CD14-positive monocyte (primary cell): ENCODE data around the gene IFT74. TPM values are rescaled to one million over a fixed set of nuclear protein-coding genes. Genes with fewer than 3 reads are reported as not detected.

Source experiments
- DNase-seq, 3 donors: peaks; one replicate each; pipeline ENCODE4 v3.0.0-alpha.2; 2011 to 2022
- H2AFZ ChIP-seq: 2 replicates; pipeline ENCODE4 v1.6.0; 2012; ENCODE audit warnings: mild to moderate bottlenecking, low read depth, low read length, inconsistent platforms; ENCODE audit not compliant: insufficient read depth, poor library complexity, severe bottlenecking
- H3K27ac ChIP-seq, 2 donors: 1 replicate in 1 of 2; 2 replicates in 1 of 2; pipeline ENCODE4 v1.5.1; 2012 to 2013; ENCODE audit warnings: low read length in 2 of 2, control low read depth in 1 of 2, inconsistent platforms in 1 of 2, low read depth in 1 of 2, mild to moderate bottlenecking in 1 of 2
- H3K27me3 ChIP-seq, 2 donors: one replicate each; pipeline versions ENCODE4 v1.6.0 to v1.6.1; 2011 to 2013; ENCODE audit warnings: low read length in 2 of 2; ENCODE audit not compliant: control insufficient read depth in 2 of 2, insufficient read depth in 2 of 2
- H3K36me3 ChIP-seq, 2 donors: replicated peaks in 1 of 2; 1 replicate in 1 of 2; 2 replicates in 1 of 2; pipeline versions ENCODE4 v1.5.1 to v1.6.1; 2012 to 2013; ENCODE audit warnings: low read length in 2 of 2, control low read depth in 1 of 2, inconsistent platforms in 1 of 2, mild to moderate bottlenecking in 1 of 2; ENCODE audit not compliant: insufficient read depth in 2 of 2, control insufficient read depth in 1 of 2
- H3K4me1 ChIP-seq, 2 donors: 1 replicate in 1 of 2; 2 replicates in 1 of 2; pipeline versions ENCODE4 v1.5.1 to v1.6.1; 2012 to 2013; ENCODE audit warnings: low read length in 2 of 2, control low read depth in 1 of 2, inconsistent platforms in 1 of 2, mild to moderate bottlenecking in 1 of 2, moderate library complexity in 1 of 2; ENCODE audit not compliant: insufficient read depth in 2 of 2, control insufficient read depth in 1 of 2
- H3K4me2 ChIP-seq: replicated peaks from 2 replicates; pipeline ENCODE3; 2012; ENCODE audit warnings: low read length, moderate library complexity, mild to moderate bottlenecking; ENCODE audit not compliant: poor library complexity, severe bottlenecking; ENCODE audit errors: extremely low read depth
- H3K4me3 ChIP-seq, 3 experiments: fragments of 200-600 bp in 1 of 3; sonication (generic) in 1 of 3; replicated peaks in 1 of 3; 1 replicate in 2 of 3; 2 replicates in 1 of 3; pipeline ENCODE4 v1.5.1; 2011 to 2013; ENCODE audit warnings: low read length in 3 of 3, mild to moderate bottlenecking in 3 of 3, control low read depth in 2 of 3, low read depth in 2 of 3, inconsistent platforms in 1 of 3, moderate library complexity in 1 of 3
- H3K79me2 ChIP-seq: 2 replicates; pipeline ENCODE4 v1.6.0; 2012; ENCODE audit warnings: mild to moderate bottlenecking, control low read depth, inconsistent platforms, low read length, moderate library complexity; ENCODE audit not compliant: insufficient read depth
- H3K9ac ChIP-seq: 2 replicates; pipeline ENCODE4 v1.6.0; 2017; ENCODE audit warnings: low read length, mild to moderate bottlenecking; ENCODE audit not compliant: insufficient read depth, poor library complexity, severe bottlenecking
- H3K9me3 ChIP-seq, 2 donors: replicated peaks in 1 of 2; 1 replicate in 1 of 2; 2 replicates in 1 of 2; pipeline versions ENCODE4 v1.5.1 to v1.6.1; 2012 to 2013; ENCODE audit warnings: low read length in 2 of 2, control low read depth in 1 of 2; ENCODE audit not compliant: control insufficient read depth in 1 of 2, insufficient read depth in 1 of 2
- H4K20me1 ChIP-seq: 2 replicates; pipeline ENCODE4 v1.6.0; 2012; ENCODE audit warnings: mild to moderate bottlenecking, low read length, control low read depth, moderate library complexity; ENCODE audit not compliant: insufficient read depth
- H3K27ac Mint-ChIP-seq, 7 donors: one replicate each; pipeline ENCODE4 v1.8.0; 2020; ENCODE audit warnings: mild to moderate bottlenecking in 7 of 7, mixed read lengths in 7 of 7, moderate library complexity in 6 of 7, inconsistent platforms in 2 of 7
- H3K27me3 Mint-ChIP-seq, 3 donors: one replicate each; pipeline ENCODE4 v1.8.0; 2021 to 2022; ENCODE audit warnings: low read depth in 3 of 3, mild to moderate bottlenecking in 3 of 3, mixed read lengths in 3 of 3, moderate library complexity in 3 of 3, inconsistent platforms in 1 of 3
- H3K36me3 Mint-ChIP-seq, 2 donors: one replicate each; pipeline ENCODE4 v1.8.0; 2020; ENCODE audit warnings: mixed read lengths in 2 of 2, inconsistent platforms in 1 of 2, mild to moderate bottlenecking in 1 of 2
- H3K4me1 Mint-ChIP-seq: one replicate; pipeline ENCODE4 v1.8.0; 2020; ENCODE audit warnings: mild to moderate bottlenecking, mixed read lengths
- H3K4me3 Mint-ChIP-seq, 2 donors: one replicate each; pipeline ENCODE4 v1.8.0; 2020; ENCODE audit warnings: mild to moderate bottlenecking in 2 of 2, mixed read lengths in 2 of 2, moderate library complexity in 1 of 2
- H3K9me3 Mint-ChIP-seq, 7 donors: one replicate each; pipeline ENCODE4 v1.8.0; 2020 to 2022; ENCODE audit warnings: mixed read lengths in 7 of 7, mild to moderate bottlenecking in 6 of 7, moderate library complexity in 6 of 7, inconsistent platforms in 2 of 7
- CTCF ChIP-seq: fragments of 200-600 bp; IDR thresholded peaks from one replicate; pipeline ENCODE4 v1.8.0; 2022; ENCODE audit warnings: antibody characterized with exemption, mild to moderate bottlenecking
- WGBS: methylation state at CpG from one replicate; pipeline ENCODE4 v1.1.5; 2013; ENCODE audit warnings: missing lambda C conversion rate; ENCODE audit not compliant: insufficient coverage; 5-methylcytosine and 5-hydroxymethylcytosine counted together
- intact Hi-C, 2 donors: fragments of 100-400 bp; cut with micrococcal nuclease; formaldehyde crosslinking; loops; one replicate each; pipeline versions ENCODE4 v1.15.0 to v1.15.1; 2023
- polyA plus RNA-seq, 3 donors: library from polyadenylated mRNA; depleted of rRNA in 1 of 3; unstranded in 2 of 3; stranded (reverse) in 1 of 3; fragments of 300-500 nt in 2 of 3; fragments of >200 nt in 1 of 3; fragmentation: Illumina TruSeq in 2 of 3; gene quantifications; 1 replicate in 2 of 3; 2 replicates in 1 of 3; pipeline ENCODE4 v1.2.3, GENCODE V29; 2012 to 2021

The IFT74 gene
- polyA plus RNA-seq, 3 donors, result 2.6 to 6.0 (median 3.7) TPM

- TF ChIP-seq CTCF, result no peak
- WGBS, result no CpG with 5 or more reads among the region's 4 CpGs
- H3K4me3 Mint-ChIP-seq, result no peak overlapping the region
Measured at GRCh38 chr9:27110181-27110580, 154.0 kb downstream of the IFT74 start.

GRCh38 chr9:27112235-27112634 is 156.0 kb downstream of the IFT74 start:
- peaks cover 0 to 4% (median 0%) of the 10 kb centered on the region in 7 donors for H3K9me3 Mint-ChIP-seq
- intact Hi-C loops, result no loop called here
- Histone ChIP-seq H4K20me1 (no peaks in the 10 kb centered on the region), H3K27ac (no peak overlapping the region), H3K9ac (no peak overlapping the region), H3K4me3 (no peak overlapping the region), H3K27me3 (no peaks in the 10 kb centered on the region), H3K79me2 (no peaks in the 10 kb centered on the region), H3K9me3 (no peaks in the 10 kb centered on the region), H2AFZ (no peak overlapping the region), H3K4me2 (no peak overlapping the region), H3K36me3 (no peaks in the 10 kb centered on the region), H3K4me1 (no peaks in the 10 kb centered on the region)
- no peak for TF ChIP-seq CTCF
- H3K4me1 Mint-ChIP-seq, result peaks cover 1% of the 10 kb centered on the region
- WGBS, result no CpG with 5 or more reads among the region's 2 CpGs
- DNase-seq, result no peak
- no peak overlapping the region for H3K27ac Mint-ChIP-seq
- H3K27me3 Mint-ChIP-seq, result no peaks in the 10 kb centered on the region
- H3K4me3 Mint-ChIP-seq, result no peak overlapping the region
- no peaks in the 10 kb centered on the region for H3K36me3 Mint-ChIP-seq

More at GRCh38 chr9:27110181-27110580, 154.0 kb downstream of the IFT74 start:
- Histone ChIP-seq H3K36me3 (no peaks in the 10 kb centered on the region), H3K79me2 (no peaks in the 10 kb centered on the region), H3K9me3 (no peaks in the 10 kb centered on the region), H3K27ac (no peak overlapping the region), H3K9ac (no peak overlapping the region), H2AFZ (no peak overlapping the region), H3K27me3 (no peaks in the 10 kb centered on the region), H3K4me1 (no peaks in the 10 kb centered on the region), H3K4me3 (no peak overlapping the region), H4K20me1 (no peaks in the 10 kb centered on the region), H3K4me2 (no peak overlapping the region)
- Mint-ChIP-seq H3K36me3 (no peaks in the 10 kb centered on the region), H3K4me1 (peaks cover 1% of the 10 kb centered on the region), H3K27me3 (no peaks in the 10 kb centered on the region), H3K9me3 (peaks cover 0 to 4% (median 0%) of the 10 kb centered on the region in 7 donors), H3K27ac (no peak overlapping the region)
- DNase-seq, result no peak
- intact Hi-C loops, result no loop called here

Other genes with a start within 250 kb of the IFT74 start
- 1 to 10 TPM; 4.0 to 9.1 (median 8.7) TPM for gene CAAP1, start 63.6 kb upstream of the IFT74 start, polyA plus RNA-seq
- 10 to 100 TPM; 13.3 to 19.3 (median 14.7) TPM for gene PLAA, start 9.2 kb upstream of the IFT74 start, polyA plus RNA-seq
- gene LRRC19, start 49.3 kb downstream of the IFT74 start, polyA plus RNA-seq, result not detected
- not detected for gene TEK, start 152.8 kb downstream of the IFT74 start, polyA plus RNA-seq